ENCODE measurements around the gene TAF1B. TPM values are rescaled to one million over a fixed set of nuclear protein-coding genes. Genes with fewer than 3 reads are reported as not detected.
A peak's percentile ranks its signal among the peaks of the same experiment; 100 is the strongest.

TAF1B gene
- total RNA-seq, 2 experiments from 2014 or later, result 22.3 to 22.4 TPM

DNA sequence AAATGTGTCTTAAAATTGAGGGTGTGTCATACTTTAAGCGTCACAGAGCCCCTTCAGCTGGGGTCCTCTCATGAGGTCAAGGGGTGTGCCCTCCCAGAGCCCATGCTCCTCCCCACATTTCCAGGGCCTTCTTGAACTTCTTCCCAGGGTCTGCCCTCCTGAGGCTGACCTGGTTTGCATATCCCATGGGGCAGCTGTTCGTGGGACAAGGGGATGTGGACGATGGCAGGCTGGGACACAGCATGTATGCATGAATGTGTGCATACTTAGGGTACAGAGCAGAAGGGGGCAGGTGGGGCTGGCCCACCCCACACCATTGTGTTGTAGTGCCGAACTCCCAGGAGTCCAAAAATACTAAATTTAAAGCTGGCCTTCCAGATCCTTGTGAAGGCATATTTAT, 46.2 kb upstream of the TAF1B start:
- intact Hi-C loops (cut with micrococcal nuclease), result no loop called here
- H3K4me3 Mint-ChIP-seq, result no peak overlapping the region
- no peaks in the 10 kb centered on the region for H3K36me3 Mint-ChIP-seq (ENCODE audit: low read depth)
- H3K4me1 Mint-ChIP-seq (ENCODE audit: low read depth), result peaks cover 18% of the 10 kb centered on the region
- H3K9me3 Mint-ChIP-seq, result no peaks in the 10 kb centered on the region
- CTCF ChIA-PET, result interaction anchor here (1.4 to 4.2 kb wide), 3 partner anchors 8 to 26 kb away, joined by 4 to 38 read pairs (median 38); no protein-coding TSS in a partner anchor
- H3K27ac Mint-ChIP-seq, result no peak overlapping the region
- DNase-seq, result no peak
- no peak for ATAC-seq
- TF ChIP-seq, protein P1, sequence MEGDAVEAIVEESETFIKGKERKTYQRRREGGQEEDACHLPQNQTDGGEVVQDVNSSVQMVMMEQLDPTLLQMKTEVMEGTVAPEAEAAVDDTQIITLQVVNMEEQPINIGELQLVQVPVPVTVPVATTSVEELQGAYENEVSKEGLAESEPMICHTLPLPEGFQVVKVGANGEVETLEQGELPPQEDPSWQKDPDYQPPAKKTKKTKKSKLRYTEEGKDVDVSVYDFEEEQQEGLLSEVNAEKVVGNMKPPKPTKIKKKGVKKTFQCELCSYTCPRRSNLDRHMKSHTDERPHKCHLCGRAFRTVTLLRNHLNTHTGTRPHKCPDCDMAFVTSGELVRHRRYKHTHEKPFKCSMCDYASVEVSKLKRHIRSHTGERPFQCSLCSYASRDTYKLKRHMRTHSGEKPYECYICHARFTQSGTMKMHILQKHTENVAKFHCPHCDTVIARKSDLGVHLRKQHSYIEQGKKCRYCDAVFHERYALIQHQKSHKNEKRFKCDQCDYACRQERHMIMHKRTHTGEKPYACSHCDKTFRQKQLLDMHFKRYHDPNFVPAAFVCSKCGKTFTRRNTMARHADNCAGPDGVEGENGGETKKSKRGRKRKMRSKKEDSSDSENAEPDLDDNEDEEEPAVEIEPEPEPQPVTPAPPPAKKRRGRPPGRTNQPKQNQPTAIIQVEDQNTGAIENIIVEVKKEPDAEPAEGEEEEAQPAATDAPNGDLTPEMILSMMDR (IDR thresholded peaks at IDR 0.05), result no peak
- H3K27me3 Mint-ChIP-seq, result no peaks in the 10 kb centered on the region
- POLR2A ChIA-PET, result no interaction called here

DNA sequence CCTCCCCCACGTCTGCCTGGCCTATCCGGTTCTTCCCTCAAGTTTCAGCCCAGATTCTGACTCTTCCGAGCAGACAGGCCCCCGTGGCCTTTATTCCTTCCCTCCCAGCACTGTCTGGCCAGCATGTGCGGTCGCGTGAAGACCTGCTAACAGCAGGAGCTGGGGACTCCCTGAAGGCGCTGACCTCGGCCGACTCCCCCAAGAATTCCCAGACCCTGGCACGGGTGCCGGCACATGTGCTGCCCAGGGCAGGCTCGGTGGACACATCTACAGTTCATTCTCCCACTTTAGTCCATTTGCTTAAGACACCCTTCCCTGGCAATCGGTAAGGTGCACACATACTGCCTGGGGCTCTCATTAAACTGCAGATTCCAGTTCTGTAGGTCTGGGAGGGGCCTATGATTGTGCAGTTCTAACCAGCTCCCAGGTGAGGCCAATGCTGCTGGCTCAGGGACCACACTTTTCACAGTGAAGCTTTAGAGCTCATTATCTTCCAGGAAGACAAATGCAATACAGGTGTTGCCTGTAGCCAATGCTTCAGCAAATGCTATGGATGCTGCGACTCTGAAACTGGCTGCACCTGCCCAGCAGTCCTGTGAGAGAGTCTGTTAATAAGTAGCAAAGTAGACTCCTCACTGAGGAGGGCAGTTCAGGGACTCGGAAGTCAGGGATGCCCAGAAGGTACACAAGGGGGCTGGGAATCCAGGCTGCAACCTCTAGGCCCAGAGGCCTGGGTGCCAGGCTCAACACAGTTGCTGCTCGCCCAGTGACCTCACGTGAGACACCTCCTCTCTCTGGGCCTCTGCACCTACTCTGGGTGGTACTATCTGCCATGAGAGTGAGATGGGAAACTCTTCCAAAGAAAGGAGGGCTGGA, 45.4 kb upstream of the TAF1B start:
- H3K27ac Mint-ChIP-seq, result no peak overlapping the region
- ChIA-PET POLR2A (no interaction called here), CTCF (interaction anchor here (1.4 to 5.4 kb wide), 6 partner anchors 9 to 168 kb away, joined by 4 to 63 read pairs (median 24); no protein-coding TSS in a partner anchor)
- TF ChIP-seq, protein P1 (IDR thresholded peaks at IDR 0.05), result no peak
- H3K4me3 Mint-ChIP-seq, result no peak overlapping the region
- intact Hi-C loops (cut with micrococcal nuclease), result no loop called here
- peaks cover 18% of the 10 kb centered on the region for H3K4me1 Mint-ChIP-seq (ENCODE audit: low read depth)
- ATAC-seq (no peak), DNase-seq (no peak)
- no peaks in the 10 kb centered on the region for H3K27me3 Mint-ChIP-seq
- H3K9me3 Mint-ChIP-seq, result no peaks in the 10 kb centered on the region
- no peaks in the 10 kb centered on the region for H3K36me3 Mint-ChIP-seq (ENCODE audit: low read depth)

DNA sequence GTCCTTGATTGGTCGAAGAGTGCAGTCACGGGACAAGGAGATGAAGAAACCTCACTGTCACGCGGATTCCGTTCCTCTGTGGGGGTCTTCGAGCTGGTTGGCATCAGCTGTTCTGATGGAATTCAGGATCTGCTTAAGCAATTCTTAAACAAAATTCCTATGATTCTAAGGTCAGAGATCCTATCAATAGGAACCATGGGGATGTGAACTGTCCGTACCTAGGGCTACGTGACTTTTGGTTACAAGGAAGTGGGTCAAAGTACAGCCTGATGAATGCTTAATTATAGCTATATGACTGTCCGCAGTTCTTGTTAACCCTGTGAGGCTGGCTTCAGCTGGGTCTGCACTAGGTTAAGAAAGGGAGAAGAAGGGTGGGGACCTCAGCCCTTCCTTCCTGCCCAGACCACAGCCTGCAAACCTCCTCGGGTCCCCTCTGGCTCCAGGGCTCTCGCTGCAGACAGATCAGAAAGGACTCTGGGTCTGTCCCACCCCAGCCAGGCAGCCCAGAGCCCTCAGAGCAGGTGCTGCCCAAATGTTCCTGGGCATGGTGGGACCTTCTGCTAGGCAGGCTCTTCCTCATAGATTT, 44.2 kb upstream of the TAF1B start:
- CTCF ChIA-PET, result interaction anchor here (0.6 to 5.4 kb wide), 44 partner anchors 10 to 656 kb away, joined by 3 to 63 read pairs (median 4); partner anchors contain the start of gene TAF1B
- Mint-ChIP-seq H3K4me3 (no peak overlapping the region), H3K36me3 (ENCODE audit: low read depth) (no peaks in the 10 kb centered on the region), H3K4me1 (ENCODE audit: low read depth) (peaks cover 18% of the 10 kb centered on the region), H3K9me3 (no peaks in the 10 kb centered on the region), H3K27me3 (no peaks in the 10 kb centered on the region), H3K27ac (no peak overlapping the region)
- intact Hi-C loops (cut with micrococcal nuclease), result no loop called here
- DNase-seq (no peak), ATAC-seq (no peak)
- POLR2A ChIA-PET, result interaction anchor here (1.0 to 1.5 kb wide), 3 partner anchors 15 to 141 kb away, joined by 3 to 4 read pairs (median 4); no protein-coding TSS in a partner anchor
- TF ChIP-seq, protein P1 (IDR thresholded peaks at IDR 0.05), result no peak

DNA sequence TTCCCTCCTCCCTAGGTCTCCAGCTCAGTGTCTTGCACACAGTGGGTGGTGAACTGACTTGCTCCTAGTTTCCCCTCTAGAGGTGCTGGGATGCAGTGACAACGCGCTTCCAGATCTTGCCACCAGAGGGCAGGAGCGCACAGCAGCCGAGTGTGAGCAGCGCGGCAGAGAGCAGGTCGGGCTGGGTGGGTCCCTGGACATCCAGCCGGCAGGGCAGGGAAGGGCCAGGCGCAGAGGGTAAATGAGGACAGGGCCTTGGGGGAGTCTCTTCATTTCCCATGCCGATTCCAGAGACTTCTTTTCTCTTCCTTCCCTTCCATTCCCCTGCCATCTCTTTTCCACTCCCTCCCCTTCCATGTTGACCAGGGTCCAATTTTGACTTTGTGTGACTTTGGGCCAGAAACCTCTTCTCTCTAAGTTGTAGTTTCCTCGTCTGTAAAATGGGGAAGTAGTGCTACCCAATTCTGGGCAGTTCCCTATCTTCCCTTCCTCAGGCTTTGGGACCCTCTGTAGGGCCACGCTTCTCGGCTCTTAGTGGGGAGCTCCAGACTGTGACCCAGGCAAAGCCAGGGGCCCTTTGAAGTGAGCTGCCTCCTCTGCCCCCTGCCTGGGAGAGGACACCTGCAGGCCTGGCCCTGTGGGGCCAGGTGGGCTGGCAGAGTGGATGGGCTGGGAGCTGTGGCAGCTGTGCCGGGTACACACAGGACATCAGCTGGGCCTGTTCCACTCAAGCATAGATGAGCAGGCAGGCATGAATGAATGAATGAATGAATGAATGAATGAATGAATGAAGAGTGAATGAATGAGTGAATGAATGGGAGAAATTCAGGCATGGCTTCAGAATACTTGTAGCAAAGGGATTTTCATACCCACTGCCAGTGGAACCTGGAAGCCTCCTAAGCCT, 43.3 kb upstream of the TAF1B start:
- H3K36me3 Mint-ChIP-seq (ENCODE audit: low read depth), result no peaks in the 10 kb centered on the region
- peaks cover 18% of the 10 kb centered on the region for H3K4me1 Mint-ChIP-seq (ENCODE audit: low read depth)
- TF ChIP-seq, protein P1 (IDR thresholded peaks at IDR 0.05), result peak; percentile 89
- no peaks in the 10 kb centered on the region for H3K9me3 Mint-ChIP-seq
- ChIA-PET CTCF (interaction anchor here (0.6 to 5.4 kb wide), 52 partner anchors 11 to 657 kb away, joined by 3 to 63 read pairs (median 4); partner anchors contain the start of gene TAF1B), POLR2A (interaction anchor here (0.6 to 1.5 kb wide), 5 partner anchors 9 to 325 kb away, joined by 3 to 4 read pairs (median 3); no protein-coding TSS in a partner anchor)
- H3K27me3 Mint-ChIP-seq, result no peaks in the 10 kb centered on the region
- peak overlapping the region; percentile 61 for H3K27ac Mint-ChIP-seq
- DNase-seq, result peak; percentile 92
- peak; percentile 94 for ATAC-seq
- peak overlapping the region; percentile 12 for H3K4me3 Mint-ChIP-seq
- intact Hi-C loops (cut with micrococcal nuclease), result no loop called here

All from activated CD8-positive, alpha-beta T cell treated with anti-CD3 and anti-CD28 coated beads for 36 hours (primary cell).